GM18858 (cell line): Measurements from ENCODE around the gene CDH13.

Source experiments
- ATAC-seq: cut with Tn5 transposase; IDR thresholded peaks from one replicate; pipeline ENCODE4 v1.9.1; 2021; ENCODE audit not compliant: unreplicated experiment

Gene CDH13

GRCh38 chr16:82878466-82878865, 251.7 kb downstream of the CDH13 start:
- ATAC-seq = no peak

GRCh38 chr16:82880346-82880745, 253.6 kb downstream of the CDH13 start:
- ATAC-seq = no peak

GRCh38 chr16:82881516-82881915, 254.7 kb downstream of the CDH13 start:
- no peak for ATAC-seq

- ATAC-seq = no peak
Observed at GRCh38 chr16:82882226-82882625, 255.5 kb downstream of the CDH13 start.

GRCh38 chr16:82882982-82883835, 256.4 kb downstream of the CDH13 start:
- peak; percentile 60 for ATAC-seq

- ATAC-seq = no peak
Observed at GRCh38 chr16:82884320-82884898, 257.6 kb downstream of the CDH13 start.

GRCh38 chr16:82886146-82886545, 259.4 kb downstream of the CDH13 start:
- no peak for ATAC-seq

- ATAC-seq = no peak
Observed at GRCh38 chr16:82888591-82889001, 261.8 kb downstream of the CDH13 start.

- ATAC-seq = no peak
Observed at GRCh38 chr16:82891424-82891823, 264.7 kb downstream of the CDH13 start.

- no peak for ATAC-seq
Observed at GRCh38 chr16:82891918-82892317, 265.1 kb downstream of the CDH13 start.

GRCh38 chr16:82892324-82892723, 265.6 kb downstream of the CDH13 start:
- ATAC-seq = no peak

GRCh38 chr16:82895843-82896242, 269.1 kb downstream of the CDH13 start:
- no peak for ATAC-seq

- no peak for ATAC-seq
Observed at GRCh38 chr16:82899006-82899405, 272.2 kb downstream of the CDH13 start.

- no peak for ATAC-seq
Observed at GRCh38 chr16:82899731-82900450, 273.1 kb downstream of the CDH13 start.

GRCh38 chr16:82900559-82900958, 273.8 kb downstream of the CDH13 start:
- no peak for ATAC-seq

GRCh38 chr16:82911925-82912324, 285.2 kb downstream of the CDH13 start:
- no peak for ATAC-seq

GRCh38 chr16:82915139-82915824, 288.5 kb downstream of the CDH13 start:
- ATAC-seq = no peak

GRCh38 chr16:82917886-82918595, 291.3 kb downstream of the CDH13 start:
- no peak for ATAC-seq

- no peak for ATAC-seq
Observed at GRCh38 chr16:82924075-82924854, 297.5 kb downstream of the CDH13 start.

- ATAC-seq = no peak
Observed at GRCh38 chr16:82926500-82926899, 299.7 kb downstream of the CDH13 start.
